WI38 (cell line): Measurements from ENCODE around the gene SPPL2A.
"Not testable (repeated sequence)": the region's sequence is repeated elsewhere in the genome, so short reads cannot be mapped to it uniquely, and the experiment has no call there.

Experiments
- H3K4me3 ChIP-seq: 2 replicates; pipeline ENCODE4 v1.5.1; 2011; ENCODE audit warnings: low read depth, mild to moderate bottlenecking, control low read depth, low read length
- TF ChIP-seq, protein P1 (sequence below): IDR thresholded peaks from 2 replicates; pipeline ENCODE4 v1.5.1; 2012; ENCODE audit warnings: low read depth, mild to moderate bottlenecking, control low read depth, low read length

The SPPL2A gene

GRCh38 chr15:50710585-50710984 lies 54.9 kb downstream of the SPPL2A start:
- TF ChIP-seq, protein P1, sequence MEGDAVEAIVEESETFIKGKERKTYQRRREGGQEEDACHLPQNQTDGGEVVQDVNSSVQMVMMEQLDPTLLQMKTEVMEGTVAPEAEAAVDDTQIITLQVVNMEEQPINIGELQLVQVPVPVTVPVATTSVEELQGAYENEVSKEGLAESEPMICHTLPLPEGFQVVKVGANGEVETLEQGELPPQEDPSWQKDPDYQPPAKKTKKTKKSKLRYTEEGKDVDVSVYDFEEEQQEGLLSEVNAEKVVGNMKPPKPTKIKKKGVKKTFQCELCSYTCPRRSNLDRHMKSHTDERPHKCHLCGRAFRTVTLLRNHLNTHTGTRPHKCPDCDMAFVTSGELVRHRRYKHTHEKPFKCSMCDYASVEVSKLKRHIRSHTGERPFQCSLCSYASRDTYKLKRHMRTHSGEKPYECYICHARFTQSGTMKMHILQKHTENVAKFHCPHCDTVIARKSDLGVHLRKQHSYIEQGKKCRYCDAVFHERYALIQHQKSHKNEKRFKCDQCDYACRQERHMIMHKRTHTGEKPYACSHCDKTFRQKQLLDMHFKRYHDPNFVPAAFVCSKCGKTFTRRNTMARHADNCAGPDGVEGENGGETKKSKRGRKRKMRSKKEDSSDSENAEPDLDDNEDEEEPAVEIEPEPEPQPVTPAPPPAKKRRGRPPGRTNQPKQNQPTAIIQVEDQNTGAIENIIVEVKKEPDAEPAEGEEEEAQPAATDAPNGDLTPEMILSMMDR, result no peak
- H3K4me3 ChIP-seq, result no peak overlapping the region

- TF ChIP-seq, protein P1, result no peak
- H3K4me3 ChIP-seq, result no peak overlapping the region
These were observed 57.6 kb downstream of the SPPL2A start for GRCh38 chr15:50707878-50708427.

DNA sequence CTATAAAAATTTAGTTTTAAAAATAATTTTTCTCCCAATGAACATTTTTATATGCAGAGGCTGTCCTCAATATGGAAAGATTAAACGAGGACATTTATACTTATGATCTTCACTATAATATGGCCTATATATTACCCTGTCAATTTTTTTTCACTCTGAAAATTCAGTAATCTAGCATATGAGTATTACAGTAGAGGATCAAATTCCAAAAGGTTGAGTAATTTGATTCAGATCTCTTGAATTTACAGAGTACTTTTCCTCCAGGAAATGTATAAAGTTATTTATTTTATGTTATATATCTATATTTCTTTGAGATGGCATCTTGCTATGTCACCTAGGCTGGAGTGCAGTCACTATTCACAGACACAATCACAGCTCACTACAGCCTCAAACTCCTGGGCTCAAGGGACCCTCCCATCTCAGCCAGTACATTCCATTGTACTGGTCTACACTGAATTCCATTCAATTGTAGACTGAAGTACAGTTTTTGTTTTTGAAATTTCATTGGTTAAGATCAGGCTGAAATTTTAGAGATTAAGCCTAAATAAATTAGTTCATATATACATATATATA lies 62.7 kb downstream of the SPPL2A start:
- no peak overlapping the region for H3K4me3 ChIP-seq
- TF ChIP-seq, protein P1, result no peak

GRCh38 chr15:50698101-50698500 lies 67.4 kb downstream of the SPPL2A start:
- no peak overlapping the region for H3K4me3 ChIP-seq
- TF ChIP-seq, protein P1, result no peak

GRCh38 chr15:50697109-50697797 lies 68.3 kb downstream of the SPPL2A start:
- TF ChIP-seq, protein P1, result no peak
- no peak overlapping the region for H3K4me3 ChIP-seq

GRCh38 chr15:50694634-50695165 lies 70.8 kb downstream of the SPPL2A start:
- H3K4me3 ChIP-seq, result not testable (repeated sequence)

DNA sequence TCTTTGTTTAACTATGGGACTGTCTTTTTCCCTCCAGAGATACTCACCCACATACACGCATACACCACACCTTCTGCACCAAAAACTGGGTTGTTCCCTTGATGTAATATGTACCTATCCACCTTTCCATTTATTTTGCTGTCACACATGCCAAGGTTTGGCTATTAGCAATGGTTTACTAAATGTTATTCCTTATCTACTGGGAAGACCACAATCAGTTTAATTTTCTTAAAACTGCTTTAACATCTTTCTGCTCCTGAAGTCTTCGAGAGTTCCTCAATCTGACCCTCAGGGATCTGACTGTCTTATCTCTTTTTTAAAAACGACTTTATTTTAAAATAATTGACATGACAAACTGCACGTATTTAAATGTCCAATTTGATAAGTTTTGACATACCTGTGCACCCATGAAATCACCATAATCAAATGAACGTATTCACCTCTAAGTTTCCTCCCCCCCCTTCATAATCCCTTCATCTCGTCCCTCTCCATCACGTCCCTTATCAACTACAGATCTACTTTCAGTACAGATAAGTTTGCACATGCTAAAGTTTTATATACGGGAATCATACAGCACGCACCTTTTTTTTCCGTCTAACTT lies 78.1 kb downstream of the SPPL2A start:
- H3K4me3 ChIP-seq, result peak overlapping the region; percentile 80
- TF ChIP-seq, protein P1, result no peak
